ENCODE data around the gene SAP30BP. TPM values are rescaled to one million over a fixed set of nuclear protein-coding genes. Genes with fewer than 3 reads are reported as not detected.

SAP30BP gene
- total and polyA plus RNA-seq, 2 donors (not counting 1 experiment from before 2014, with no cell fraction given), result 143 to 148 TPM

- Histone ChIP-seq H3K27ac (ENCODE audit: low read length in 2 of 2) (no peak overlapping the region), H3K4me2 (replicated peaks; ENCODE audit: low read depth, low read length, poor library complexity, severe bottlenecking) (no peak overlapping the region), H3K27me3 (replicated peaks in 1 of 4; ENCODE audit: control extremely low read depth in 1 of 4, control insufficient read depth in 3 of 4, insufficient read depth in 4 of 4, low read length in 3 of 4) (no peaks in the 10 kb centered on the region), H3K36me3 (replicated peaks in 1 of 2; ENCODE audit: control extremely low read depth in 1 of 2, control insufficient read depth in 1 of 2, extremely low read depth in 1 of 2, insufficient read depth in 2 of 2, low read length in 1 of 2) (peaks cover 20 to 59% of the 10 kb centered on the region in 2 experiments), H2AFZ (ENCODE audit: insufficient read depth, low read depth, low read length, poor library complexity, severe bottlenecking) (no peak overlapping the region), H3K4me1 (ENCODE audit: control insufficient read depth in 2 of 2, insufficient read depth in 2 of 2, low read length in 2 of 2) (peaks cover 0 to 2% of the 10 kb centered on the region in 2 donors), H4K20me1 (ENCODE audit: control insufficient read depth, insufficient read depth, low read length, poor library complexity, severe bottlenecking) (peaks cover 43% of the 10 kb centered on the region), H3K79me2 (ENCODE audit: control insufficient read depth, insufficient read depth, low read length) (peaks cover 79% of the 10 kb centered on the region), H3K9me3 (ENCODE audit: control extremely low read depth in 1 of 3, control insufficient read depth in 2 of 3, insufficient read depth in 1 of 3, low read length in 2 of 3) (no peaks in the 10 kb centered on the region), H3K4me3 (ENCODE audit: control extremely low read depth in 1 of 5, extremely low read depth in 1 of 5, insufficient read depth in 1 of 5, low read depth in 2 of 5, low read length in 4 of 5) (no peak overlapping the region), H3K9ac (ENCODE audit: low read length) (no peak overlapping the region)
- no peak for TF ChIP-seq EZH2 (IDR thresholded peaks at IDR 0.05; ENCODE audit: borderline replicate concordance, insufficient read depth, low read depth, low read length, poor library complexity, severe bottlenecking)
- TF ChIP-seq, protein P1, sequence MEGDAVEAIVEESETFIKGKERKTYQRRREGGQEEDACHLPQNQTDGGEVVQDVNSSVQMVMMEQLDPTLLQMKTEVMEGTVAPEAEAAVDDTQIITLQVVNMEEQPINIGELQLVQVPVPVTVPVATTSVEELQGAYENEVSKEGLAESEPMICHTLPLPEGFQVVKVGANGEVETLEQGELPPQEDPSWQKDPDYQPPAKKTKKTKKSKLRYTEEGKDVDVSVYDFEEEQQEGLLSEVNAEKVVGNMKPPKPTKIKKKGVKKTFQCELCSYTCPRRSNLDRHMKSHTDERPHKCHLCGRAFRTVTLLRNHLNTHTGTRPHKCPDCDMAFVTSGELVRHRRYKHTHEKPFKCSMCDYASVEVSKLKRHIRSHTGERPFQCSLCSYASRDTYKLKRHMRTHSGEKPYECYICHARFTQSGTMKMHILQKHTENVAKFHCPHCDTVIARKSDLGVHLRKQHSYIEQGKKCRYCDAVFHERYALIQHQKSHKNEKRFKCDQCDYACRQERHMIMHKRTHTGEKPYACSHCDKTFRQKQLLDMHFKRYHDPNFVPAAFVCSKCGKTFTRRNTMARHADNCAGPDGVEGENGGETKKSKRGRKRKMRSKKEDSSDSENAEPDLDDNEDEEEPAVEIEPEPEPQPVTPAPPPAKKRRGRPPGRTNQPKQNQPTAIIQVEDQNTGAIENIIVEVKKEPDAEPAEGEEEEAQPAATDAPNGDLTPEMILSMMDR (IDR thresholded peaks at IDR 0.05), result no peak
- no peak overlapping the region for H3K27ac Mint-ChIP-seq
- no peaks in the 10 kb centered on the region for H3K9me3 Mint-ChIP-seq (ENCODE audit: insufficient read depth)
- WGBS (ENCODE audit: insufficient coverage), result no CpG with 5 or more reads among the region's 4 CpGs
- ChIA-PET POLR2A (interaction anchor here (0.7 kb wide), 1 partner anchor 130 kb away, joined by 3 read pairs; no protein-coding TSS in a partner anchor), CTCF (interaction anchor here (0.5 to 10.1 kb wide), 11 partner anchors 9 to 249 kb away, joined by 3 to 144 read pairs (median 6); partner anchors contain the start of gene SMIM5)
- no peak overlapping the region for H3K4me3 Mint-ChIP-seq
- intact Hi-C loops (cut with micrococcal nuclease), result no loop called here
- no peak for ATAC-seq (ENCODE audit: low read depth)
- peaks cover 20% of the 10 kb centered on the region for H3K4me1 Mint-ChIP-seq
- DNase-seq, result no peak
- no peaks in the 10 kb centered on the region for H3K27me3 Mint-ChIP-seq
Observed at GRCh38 chr17:75673487-75673886, 6.3 kb downstream of the SAP30BP start.

DNA sequence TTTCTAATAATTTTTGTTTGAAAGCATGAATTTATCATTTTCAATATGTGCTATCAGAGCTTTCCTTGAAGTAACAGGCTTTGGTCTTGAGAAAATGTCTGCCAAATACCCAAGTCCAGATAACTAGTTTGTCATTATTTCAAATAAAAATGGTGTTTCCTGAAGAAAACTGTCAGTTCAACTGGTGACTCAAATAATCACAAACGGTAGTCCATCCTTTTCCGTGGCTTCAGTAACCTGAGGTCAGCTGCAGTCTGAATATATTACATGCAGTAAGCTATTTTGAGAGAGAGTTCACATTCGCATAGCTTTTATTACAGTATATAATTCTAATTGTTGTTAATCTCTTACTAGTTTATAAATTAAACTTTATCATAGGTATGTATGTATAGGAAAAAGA, 9.3 kb downstream of the SAP30BP start:
- ATAC-seq (ENCODE audit: low read depth) (no peak), DNase-seq (no peak)
- Mint-ChIP-seq H3K27me3 (no peaks in the 10 kb centered on the region), H3K9me3 (ENCODE audit: insufficient read depth) (no peaks in the 10 kb centered on the region), H3K27ac (no peak overlapping the region), H3K4me1 (peaks cover 13% of the 10 kb centered on the region), H3K4me3 (no peak overlapping the region)
- intact Hi-C loops (cut with micrococcal nuclease), result no loop called here
- Histone ChIP-seq H2AFZ (ENCODE audit: insufficient read depth, low read depth, low read length, poor library complexity, severe bottlenecking) (no peak overlapping the region), H3K79me2 (ENCODE audit: control insufficient read depth, insufficient read depth, low read length) (peaks cover 79% of the 10 kb centered on the region), H3K4me3 (ENCODE audit: control extremely low read depth in 1 of 5, extremely low read depth in 1 of 5, insufficient read depth in 1 of 5, low read depth in 2 of 5, low read length in 4 of 5) (no peak overlapping the region), H3K4me1 (ENCODE audit: control insufficient read depth in 2 of 2, insufficient read depth in 2 of 2, low read length in 2 of 2) (peaks cover 0 to 2% of the 10 kb centered on the region in 2 donors), H3K36me3 (replicated peaks in 1 of 2; ENCODE audit: control extremely low read depth in 1 of 2, control insufficient read depth in 1 of 2, extremely low read depth in 1 of 2, insufficient read depth in 2 of 2, low read length in 1 of 2) (peaks cover 10 to 58% of the 10 kb centered on the region in 2 experiments), H3K27me3 (replicated peaks in 1 of 4; ENCODE audit: control extremely low read depth in 1 of 4, control insufficient read depth in 3 of 4, insufficient read depth in 4 of 4, low read length in 3 of 4) (no peaks in the 10 kb centered on the region), H3K9ac (ENCODE audit: low read length) (no peak overlapping the region), H3K9me3 (ENCODE audit: control extremely low read depth in 1 of 3, control insufficient read depth in 2 of 3, insufficient read depth in 1 of 3, low read length in 2 of 3) (no peaks in the 10 kb centered on the region), H3K4me2 (replicated peaks; ENCODE audit: low read depth, low read length, poor library complexity, severe bottlenecking) (no peak overlapping the region), H3K27ac (ENCODE audit: low read length in 2 of 2) (no peak overlapping the region), H4K20me1 (ENCODE audit: control insufficient read depth, insufficient read depth, low read length, poor library complexity, severe bottlenecking) (peaks cover 61% of the 10 kb centered on the region)
- TF ChIP-seq, protein P1 (IDR thresholded peaks at IDR 0.05), result no peak
- WGBS (ENCODE audit: insufficient coverage), result no CpG with 5 or more reads among the region's 3 CpGs
- ChIA-PET POLR2A (interaction anchor here (1.0 kb wide), 1 partner anchor 10 kb away, joined by 3 read pairs; the partner anchor contains the start of genes RECQL5 and SAP30BP), CTCF (interaction anchor here (0.7 to 10.1 kb wide), 10 partner anchors 10 to 350 kb away, joined by 3 to 144 read pairs (median 6); partner anchors contain the start of gene RECQL5)
